NCI-H2029 (cell line): Measurements from ENCODE around the gene OR51B4.
"Not testable (repeated sequence)": the region's sequence is repeated elsewhere in the genome, so short reads cannot be mapped to it uniquely, and the experiment has no call there.

ENCODE experiments used
- DNase-seq: peaks from one replicate; lab custom pipeline; 2025; lab: John Stamatoyannopoulos, UW

The OR51B4 gene, protein sequence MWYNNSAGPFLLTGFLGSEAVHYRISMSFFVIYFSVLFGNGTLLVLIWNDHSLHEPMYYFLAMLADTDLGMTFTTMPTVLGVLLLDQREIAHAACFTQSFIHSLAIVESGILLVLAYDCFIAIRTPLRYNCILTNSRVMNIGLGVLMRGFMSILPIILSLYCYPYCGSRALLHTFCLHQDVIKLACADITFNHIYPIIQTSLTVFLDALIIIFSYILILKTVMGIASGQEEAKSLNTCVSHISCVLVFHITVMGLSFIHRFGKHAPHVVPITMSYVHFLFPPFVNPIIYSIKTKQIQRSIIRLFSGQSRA

DNA sequence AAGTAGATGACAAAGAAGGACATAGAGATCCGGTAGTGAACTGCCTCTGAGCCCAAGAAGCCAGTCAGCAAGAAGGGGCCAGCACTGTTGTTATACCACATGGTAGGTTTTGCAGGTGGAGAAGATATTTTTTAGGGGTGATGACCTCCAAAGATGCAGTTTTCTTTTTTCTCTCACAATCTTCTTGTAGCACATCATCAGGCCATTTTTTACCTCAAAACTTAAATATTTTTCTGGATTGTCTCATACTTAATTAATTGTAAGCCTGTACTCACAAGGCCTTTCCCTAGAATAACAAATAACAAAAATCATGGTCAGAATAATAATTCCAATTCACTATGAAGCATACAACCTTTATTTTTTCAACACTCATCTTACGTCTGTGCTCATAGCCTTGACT lies at the start of gene OR51B4:
OR51B4 (minus strand) TSS at position 101 of the 400 bp plus-strand sequence; CDS start at position 101, 0 bp downstream.
- DNase-seq: no peak

- no peak for DNase-seq
Measured at GRCh38 chr11:5351208-5351607, 49.5 kb upstream of the OR51B4 start, which contains the start of gene OR51B6. Gene OR51B6 (plus strand): TSS chr11:5351508. CDS start chr11:5351508, 0 bp downstream.

- no peak for DNase-seq
Measured at GRCh38 chr11:5349550-5349949, 47.8 kb upstream of the OR51B4 start.

GRCh38 chr11:5348551-5349194 lies 46.9 kb upstream of the OR51B4 start:
- no peak for DNase-seq

DNA sequence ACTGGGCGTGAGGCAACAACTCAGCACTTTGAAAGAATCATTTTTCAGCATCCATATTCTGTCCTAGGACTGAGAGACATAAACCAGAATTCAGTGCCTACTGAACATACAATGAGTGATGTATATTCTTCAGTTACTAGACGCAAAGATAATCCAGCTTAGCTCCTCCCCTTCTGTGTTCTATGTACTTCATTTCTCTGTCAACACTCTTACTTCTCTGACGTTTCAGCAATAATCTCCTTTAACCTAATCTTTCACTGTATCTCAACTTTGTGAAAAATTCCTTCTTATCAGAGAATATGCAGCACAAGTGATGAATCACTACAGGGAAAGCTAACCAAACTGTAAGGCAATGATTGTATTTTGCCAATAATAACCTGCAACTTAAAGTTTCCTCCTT lies 44.1 kb upstream of the OR51B4 start:
- DNase-seq: no peak

GRCh38 chr11:5343474-5344335 lies 42.0 kb upstream of the OR51B4 start, which contains the start of gene OR51B5:
Gene OR51B5 (minus strand): TSS chr11:5343524. CDS start chr11:5343524, 0 bp downstream.
- DNase-seq: no peak

- no peak for DNase-seq
Measured at GRCh38 chr11:5339771-5340322, 38.1 kb upstream of the OR51B4 start.

DNA sequence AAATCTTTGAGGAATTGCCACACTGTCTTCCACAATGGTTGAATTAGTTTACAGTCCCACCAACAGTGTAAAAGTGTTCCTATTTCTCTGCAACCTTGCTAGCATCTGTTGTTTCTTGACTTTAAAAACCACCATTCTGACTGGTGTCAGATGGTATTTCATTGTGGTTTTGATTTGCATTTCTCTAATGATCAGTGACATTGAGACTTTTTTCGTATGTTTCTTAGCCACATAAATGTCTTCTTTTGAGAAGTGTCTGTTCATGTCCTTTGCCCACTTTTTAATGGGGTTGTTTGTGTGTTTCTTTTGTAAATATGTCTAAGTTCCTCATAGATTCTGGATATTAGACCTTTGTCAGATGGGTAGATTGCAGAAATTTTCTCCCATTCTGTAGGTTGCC lies 35.5 kb upstream of the OR51B4 start:
- DNase-seq: not testable (repeated sequence)

- DNase-seq: no peak
Measured at GRCh38 chr11:5336331-5336730, 34.6 kb upstream of the OR51B4 start.

- DNase-seq: no peak
Measured at GRCh38 chr11:5335170-5335569, 33.4 kb upstream of the OR51B4 start.

DNA sequence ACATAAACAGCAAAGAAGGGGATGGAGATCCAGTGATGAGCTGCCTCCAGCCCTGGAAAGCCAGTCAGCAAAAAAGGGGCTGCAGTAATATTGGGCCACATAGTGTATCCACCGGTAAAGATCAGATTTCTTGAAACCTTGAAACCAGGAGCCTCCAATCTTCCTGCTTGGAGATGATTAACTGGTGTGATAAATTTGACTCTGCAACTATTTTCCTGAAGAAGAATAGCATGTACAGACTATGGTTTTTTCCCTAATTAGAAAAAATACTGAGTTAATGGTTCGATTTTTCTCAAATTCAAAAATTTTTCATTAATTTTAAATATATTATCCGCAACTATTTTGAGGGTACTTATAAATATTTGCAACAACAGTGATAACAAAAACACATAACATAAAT lies 22.5 kb upstream of the OR51B4 start, which contains the start of gene OR51B2:
OR51B2 (minus strand) TSS at position 101 of the 400 bp plus-strand sequence; CDS start at position 101, 0 bp downstream.
- no peak for DNase-seq

DNA sequence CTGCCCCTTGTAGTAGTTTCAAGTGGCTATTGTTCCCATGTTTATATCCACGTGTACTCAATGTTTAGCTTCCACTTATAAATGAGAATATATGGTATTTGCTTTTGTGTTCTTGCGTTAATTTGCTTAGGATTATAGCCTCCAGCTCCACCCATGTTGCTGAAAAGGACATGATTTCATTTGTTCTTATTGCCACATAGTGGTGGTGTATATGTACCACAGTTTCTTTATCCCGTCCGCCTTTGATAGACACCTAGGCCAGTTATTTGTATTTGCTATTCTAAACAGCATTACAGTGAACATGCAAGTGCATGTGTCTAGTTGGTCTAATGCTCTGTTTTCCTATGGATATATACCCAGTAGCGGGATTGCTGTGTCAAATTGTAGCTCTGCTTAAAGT lies 15.5 kb upstream of the OR51B4 start:
- DNase-seq: no peak

GRCh38 chr11:5313326-5314023 lies 11.7 kb upstream of the OR51B4 start:
- not testable (repeated sequence) for DNase-seq

GRCh38 chr11:5310423-5310822 lies 8.7 kb upstream of the OR51B4 start:
- DNase-seq: no peak

DNA sequence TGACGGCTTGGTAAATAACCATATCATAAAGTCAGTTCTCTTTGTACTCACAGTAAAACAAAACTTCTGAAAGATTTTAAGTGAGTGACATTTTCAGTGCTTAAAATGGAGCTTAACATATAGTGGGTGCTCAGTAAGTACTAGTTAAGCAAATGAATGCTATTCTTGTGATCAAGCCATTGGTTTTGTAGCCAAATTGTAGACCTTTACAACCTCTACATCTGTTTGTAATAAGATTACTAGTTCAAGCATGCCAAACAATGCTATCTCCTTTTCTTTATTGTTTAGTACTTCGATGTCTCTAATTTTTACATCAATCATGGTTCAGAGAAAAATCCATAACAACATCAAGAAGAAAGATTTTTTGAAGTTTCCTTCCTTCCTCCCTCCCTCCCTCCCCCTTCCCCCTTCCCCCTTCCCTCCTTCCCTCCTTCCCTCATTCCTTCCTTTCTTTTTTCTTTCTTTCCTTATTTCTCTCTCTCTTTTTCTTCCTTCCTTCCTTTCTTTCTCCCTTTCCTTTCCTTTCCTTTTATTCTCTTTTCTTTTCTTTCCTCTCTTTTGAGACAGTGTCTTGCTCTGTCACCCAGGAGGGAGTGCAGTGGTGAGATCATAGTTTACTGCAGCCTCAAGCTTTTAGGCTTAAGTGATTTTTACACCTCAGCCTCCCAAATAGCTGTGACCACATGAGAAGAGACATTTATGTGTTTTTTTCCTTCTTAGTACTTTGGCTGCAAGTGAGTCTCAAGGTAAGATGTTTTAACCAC lies 5.7 kb upstream of the OR51B4 start:
- no peak for DNase-seq

DNA sequence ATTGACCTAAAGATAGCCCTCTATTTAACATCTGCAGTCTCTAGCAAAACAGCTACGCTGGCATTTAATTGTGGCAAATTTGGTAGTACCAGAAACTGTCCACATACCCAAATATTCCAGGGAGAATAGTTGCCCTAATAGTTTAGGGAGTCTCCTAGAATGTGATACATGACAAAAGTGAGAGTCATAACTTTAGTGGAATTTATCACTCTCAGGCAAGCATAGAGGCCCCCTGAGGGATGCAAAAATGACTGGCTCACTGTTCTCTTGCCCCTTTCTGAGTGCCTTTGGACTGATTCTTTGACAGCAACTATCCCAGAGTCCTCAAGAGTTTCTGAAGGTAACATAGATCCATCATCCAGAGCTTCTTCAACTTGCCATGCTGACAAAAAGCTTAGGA lies 2.3 kb upstream of the OR51B4 start:
- no peak for DNase-seq

DNA sequence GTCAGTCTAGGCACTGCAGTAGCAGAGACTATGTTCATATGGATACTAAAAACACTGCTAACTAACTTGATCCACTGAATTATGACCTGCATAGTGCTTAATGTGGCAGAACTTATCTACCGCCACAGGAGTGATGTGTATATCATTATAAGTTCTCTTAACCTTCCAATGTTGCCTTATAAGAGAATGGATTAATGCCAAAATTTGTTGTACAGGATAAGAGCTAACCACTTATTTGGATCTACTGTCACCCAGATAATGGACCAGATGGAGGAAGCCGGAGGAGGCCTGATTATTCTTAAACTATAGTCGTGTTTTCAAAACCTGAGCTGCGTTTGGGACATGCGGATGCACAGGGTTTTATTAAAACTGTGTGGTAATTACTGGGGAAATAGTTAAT lies 1.9 kb upstream of the OR51B4 start:
- DNase-seq: no peak

DNA sequence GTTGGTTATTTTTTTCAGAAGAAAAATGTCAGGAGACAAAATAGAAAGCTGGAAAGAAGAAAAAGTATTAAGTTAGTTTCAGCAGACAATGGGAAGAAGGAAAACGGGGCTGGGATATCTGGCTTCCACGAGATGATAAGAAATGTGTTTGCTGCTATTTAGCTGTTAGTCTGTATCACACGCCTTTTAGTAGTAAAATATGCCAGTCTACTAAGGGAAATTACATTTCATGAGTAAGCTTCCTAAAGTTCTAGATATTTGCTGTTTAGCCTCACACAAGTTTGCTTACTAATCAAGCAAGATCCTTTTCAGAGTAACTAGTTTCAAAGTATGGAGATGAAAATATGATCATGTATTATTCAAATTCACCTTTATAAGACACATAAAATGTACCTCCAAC lies 1.5 kb downstream of the OR51B4 start:
- DNase-seq: no peak

DNA sequence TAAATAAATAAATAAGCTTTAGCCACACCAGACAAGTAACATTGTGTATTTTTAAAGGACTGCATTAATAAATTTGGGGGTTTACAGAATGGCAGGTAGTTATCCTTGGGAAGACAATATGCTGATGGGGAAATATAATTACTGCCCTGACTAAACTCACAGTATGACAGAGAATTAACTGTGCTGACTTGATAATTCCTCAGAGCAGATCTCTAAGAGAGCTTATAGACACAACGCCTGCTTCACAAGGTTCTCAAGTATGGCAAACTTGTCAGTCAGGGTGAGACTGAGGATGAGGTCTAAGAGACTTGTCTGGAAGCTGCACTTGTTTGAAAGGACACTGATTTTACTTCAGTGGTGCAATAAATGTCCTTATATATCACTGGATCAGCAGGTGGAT lies 3.3 kb downstream of the OR51B4 start:
- no peak for DNase-seq

- DNase-seq: no peak
Measured at GRCh38 chr11:5297721-5298323, 3.9 kb downstream of the OR51B4 start.
